Mesenchymal stem cell (in vitro differentiated cells and primary cell): ENCODE results near the gene C3orf70.
A peak's percentile ranks its signal among the peaks of the same experiment; 100 is the strongest.

Experiments used
- DNase-seq: peaks from one replicate; pipeline ENCODE4 v3.0.0-alpha.2; 2013
- H2AFZ ChIP-seq: one replicate; pipeline ENCODE4 v1.6.1; 2013; ENCODE audit warnings: low read depth, mild to moderate bottlenecking, control low read depth, inconsistent platforms, low read length, moderate library complexity
- H2AK5ac ChIP-seq: 2 replicates; pipeline ENCODE4 v1.6.1; 2013; ENCODE audit warnings: low read length, moderate library complexity, mild to moderate bottlenecking, inconsistent platforms; ENCODE audit not compliant: severe bottlenecking
- H2BK120ac ChIP-seq: one replicate; pipeline ENCODE4 v1.6.1; 2013; ENCODE audit warnings: low read depth, mild to moderate bottlenecking, inconsistent platforms, low read length, moderate library complexity
- H2BK12ac ChIP-seq, 2 experiments: one replicate each; pipeline ENCODE4 v1.6.1; 2013; ENCODE audit warnings: inconsistent platforms in 2 of 2, low read length in 2 of 2, mild to moderate bottlenecking in 2 of 2, moderate library complexity in 2 of 2, control low read depth in 1 of 2
- H2BK15ac ChIP-seq: one replicate; pipeline ENCODE4 v1.6.1; 2013; ENCODE audit warnings: mild to moderate bottlenecking, low read depth, inconsistent platforms; ENCODE audit not compliant: poor library complexity, severe bottlenecking
- H2BK5ac ChIP-seq: 2 replicates; pipeline ENCODE4 v1.6.1; 2013; ENCODE audit warnings: low read depth, mild to moderate bottlenecking, low read length, control low read depth, inconsistent platforms; ENCODE audit not compliant: poor library complexity, severe bottlenecking
- H3K14ac ChIP-seq, 2 experiments: one replicate each; pipeline ENCODE4 v1.6.1; 2013; ENCODE audit warnings: inconsistent platforms in 2 of 2, low read length in 2 of 2, control low read depth in 1 of 2, mild to moderate bottlenecking in 1 of 2, moderate library complexity in 1 of 2
- H3K18ac ChIP-seq, 2 experiments: one replicate each; pipeline ENCODE4 v1.6.1; 2013; ENCODE audit warnings: inconsistent platforms in 2 of 2, low read length in 2 of 2, control low read depth in 1 of 2, low read depth in 1 of 2, mild to moderate bottlenecking in 1 of 2
- H3K23ac ChIP-seq, 2 experiments: one replicate each; pipeline ENCODE4 v1.6.1; 2013; ENCODE audit warnings: inconsistent platforms in 2 of 2, low read length in 2 of 2, mild to moderate bottlenecking in 2 of 2, moderate library complexity in 2 of 2, control low read depth in 1 of 2
- H3K27ac ChIP-seq: 2 replicates; pipeline ENCODE4 v1.5.1; 2013; ENCODE audit warnings: mild to moderate bottlenecking, moderate library complexity, low read length, control low read depth, inconsistent platforms; ENCODE audit not compliant: poor library complexity, severe bottlenecking
- H3K27me3 ChIP-seq, 2 experiments: 2 replicates each; pipeline versions ENCODE4 v1.6.1 to v1.7.0; 2013; ENCODE audit warnings: low read length in 2 of 2, mild to moderate bottlenecking in 2 of 2, moderate library complexity in 2 of 2, control low read depth in 1 of 2, inconsistent platforms in 1 of 2; ENCODE audit not compliant: control insufficient read depth in 1 of 2, insufficient read depth in 1 of 2
- H3K36me3 ChIP-seq, 2 experiments: 2 replicates each; pipeline versions ENCODE4 v1.6.1 to v1.7.0; 2013; ENCODE audit warnings: low read length in 2 of 2, control low read depth in 1 of 2, inconsistent platforms in 1 of 2, low read depth in 1 of 2, mild to moderate bottlenecking in 1 of 2; ENCODE audit not compliant: insufficient read depth in 2 of 2, control insufficient read depth in 1 of 2
- H3K4ac ChIP-seq, 2 experiments: one replicate each; pipeline ENCODE4 v1.6.1; 2013; ENCODE audit warnings: inconsistent platforms in 2 of 2, low read length in 2 of 2, mild to moderate bottlenecking in 2 of 2, moderate library complexity in 2 of 2, control low read depth in 1 of 2, low read depth in 1 of 2
- H3K4me1 ChIP-seq: 2 replicates; pipeline ENCODE4 v1.6.1; 2013; ENCODE audit warnings: low read depth, low read length, control low read depth; ENCODE audit not compliant: control insufficient read depth, insufficient read depth
- H3K4me2 ChIP-seq: 2 replicates; pipeline ENCODE4 v1.6.1; 2013; ENCODE audit warnings: low read length, mild to moderate bottlenecking, inconsistent platforms; ENCODE audit not compliant: poor library complexity, severe bottlenecking
- H3K4me3 ChIP-seq, 2 experiments: 2 replicates each; pipeline versions ENCODE4 v1.5.1 to v1.7.0; 2013; ENCODE audit warnings: low read length in 2 of 2, mild to moderate bottlenecking in 2 of 2, control low read depth in 1 of 2, low read depth in 1 of 2; ENCODE audit not compliant: insufficient read depth in 1 of 2
- H3K79me1 ChIP-seq: replicated peaks from 2 replicates; pipeline ENCODE4 v1.6.1; 2013; ENCODE audit warnings: mild to moderate bottlenecking, control low read depth, low read length, inconsistent platforms; ENCODE audit not compliant: poor library complexity, severe bottlenecking
- H3K9ac ChIP-seq: 2 replicates; pipeline ENCODE4 v1.7.0; 2013; ENCODE audit warnings: mild to moderate bottlenecking, low read length, moderate library complexity
- H3K9me3 ChIP-seq: 2 replicates; pipeline ENCODE4 v1.7.0; 2013; ENCODE audit warnings: mild to moderate bottlenecking, low read length; ENCODE audit not compliant: control insufficient read depth
- H4K8ac ChIP-seq: one replicate; pipeline ENCODE4 v1.6.1; 2013; ENCODE audit warnings: inconsistent platforms, mild to moderate bottlenecking, low read length, moderate library complexity
- H4K91ac ChIP-seq: one replicate; pipeline ENCODE4 v1.6.1; 2013; ENCODE audit warnings: mild to moderate bottlenecking, low read length, inconsistent platforms
- WGBS: methylation state at CpG from one replicate; pipeline ENCODE4 v1.1.7; 2013; ENCODE audit warnings: mixed read lengths; 5-methylcytosine and 5-hydroxymethylcytosine counted together

C3orf70 gene

DNA sequence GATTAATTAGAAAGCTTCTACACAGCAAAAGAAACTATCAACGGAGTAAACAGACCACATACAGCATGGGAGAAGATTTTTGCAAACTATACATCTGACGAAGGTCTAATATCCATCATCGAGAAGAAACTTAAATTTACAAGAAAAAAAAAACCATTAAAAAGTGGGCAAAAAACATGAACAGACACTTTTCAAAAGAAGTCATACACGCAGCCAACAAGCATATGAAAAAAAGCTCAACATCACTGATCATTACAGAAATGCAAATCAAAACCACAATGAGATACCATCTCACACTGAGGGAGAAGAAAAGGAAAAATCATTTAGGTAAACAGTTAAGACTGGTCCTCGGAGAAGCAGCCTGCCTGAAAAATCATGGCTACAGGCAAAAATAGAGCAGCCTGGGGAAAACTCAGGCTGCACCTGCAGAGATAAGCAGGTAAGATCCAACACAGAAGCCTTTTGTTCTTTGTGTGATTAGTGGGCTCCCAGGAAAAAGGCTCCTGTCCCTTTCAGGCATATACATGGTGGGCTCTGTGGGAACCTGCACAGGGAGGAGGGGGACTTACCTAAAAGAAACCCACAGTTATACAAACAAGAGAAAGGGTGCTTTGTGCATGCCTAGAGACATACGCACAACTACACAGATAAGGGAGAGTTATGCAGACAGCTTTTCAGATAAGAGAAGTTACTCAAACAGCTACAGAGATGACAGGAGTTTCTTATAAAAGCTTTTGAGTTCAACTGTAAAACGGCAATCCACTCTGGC lies 49.3 kb downstream of the C3orf70 start:
- WGBS = 84% methylated on average over 5 of the region's 7 CpGs
- Histone ChIP-seq H3K27me3 (no peaks in the 10 kb centered on the region), H3K79me1 (no peaks in the 10 kb centered on the region), H2AFZ (no peak overlapping the region), H3K14ac (no peak overlapping the region), H4K8ac (no peak overlapping the region), H2BK5ac (no peak overlapping the region), H3K27ac (no peak overlapping the region), H3K9ac (no peak overlapping the region), H3K36me3 (no peaks in the 10 kb centered on the region), H2BK15ac (no peak overlapping the region), H3K4ac (no peak overlapping the region), H3K18ac (no peak overlapping the region), H3K4me1 (no peaks in the 10 kb centered on the region), H3K23ac (no peak overlapping the region), H3K4me3 (no peak overlapping the region), H4K91ac (no peak overlapping the region), H3K9me3 (peaks cover 11% of the 10 kb centered on the region), H2BK120ac (no peak overlapping the region), H3K4me2 (no peak overlapping the region), H2BK12ac (no peak overlapping the region), H2AK5ac (no peak overlapping the region)
- no peak for DNase-seq

DNA sequence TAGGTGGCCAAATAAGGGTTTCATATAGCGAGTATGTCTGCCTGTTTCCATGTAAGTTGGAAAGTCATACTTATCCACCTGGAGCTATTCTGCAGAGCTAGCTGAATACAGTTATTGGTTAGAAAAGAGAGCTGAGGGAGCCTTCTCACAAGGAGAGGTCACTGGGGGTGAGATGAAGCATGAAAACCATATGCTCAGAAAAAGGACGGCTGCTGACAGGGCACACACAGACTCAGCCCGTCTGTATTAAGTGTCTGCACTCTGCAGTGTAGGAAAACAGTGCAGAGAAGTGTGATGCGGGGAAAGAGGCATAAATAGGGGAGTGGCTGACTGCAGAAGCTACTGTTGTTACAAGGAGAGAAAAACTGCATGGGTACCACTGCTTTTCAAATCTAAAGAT lies 58.2 kb downstream of the C3orf70 start:
- H3K27ac ChIP-seq = no peak overlapping the region
- WGBS = 65% methylated on average over 4 of the region's 4 CpGs
- H2BK15ac ChIP-seq = no peak overlapping the region
- no peak overlapping the region for H2AK5ac ChIP-seq
- no peak overlapping the region for H3K14ac ChIP-seq
- H3K9ac ChIP-seq = no peak overlapping the region
- H2BK5ac ChIP-seq = no peak overlapping the region
- no peak overlapping the region for H2BK120ac ChIP-seq
- H4K91ac ChIP-seq = no peak overlapping the region
- H3K36me3 ChIP-seq = no peaks in the 10 kb centered on the region
- H2BK12ac ChIP-seq = no peak overlapping the region
- H3K4me2 ChIP-seq = no peak overlapping the region
- no peak overlapping the region for H3K23ac ChIP-seq
- no peak overlapping the region for H3K4ac ChIP-seq
- H4K8ac ChIP-seq = no peak overlapping the region
- DNase-seq = no peak
- no peaks in the 10 kb centered on the region for H3K9me3 ChIP-seq
- H2AFZ ChIP-seq = peak overlapping the region; percentile 44
- H3K27me3 ChIP-seq = no peaks in the 10 kb centered on the region
- no peak overlapping the region for H3K4me3 ChIP-seq
- no peaks in the 10 kb centered on the region for H3K79me1 ChIP-seq
- peaks cover 2% of the 10 kb centered on the region for H3K4me1 ChIP-seq
- H3K18ac ChIP-seq = no peak overlapping the region

DNA sequence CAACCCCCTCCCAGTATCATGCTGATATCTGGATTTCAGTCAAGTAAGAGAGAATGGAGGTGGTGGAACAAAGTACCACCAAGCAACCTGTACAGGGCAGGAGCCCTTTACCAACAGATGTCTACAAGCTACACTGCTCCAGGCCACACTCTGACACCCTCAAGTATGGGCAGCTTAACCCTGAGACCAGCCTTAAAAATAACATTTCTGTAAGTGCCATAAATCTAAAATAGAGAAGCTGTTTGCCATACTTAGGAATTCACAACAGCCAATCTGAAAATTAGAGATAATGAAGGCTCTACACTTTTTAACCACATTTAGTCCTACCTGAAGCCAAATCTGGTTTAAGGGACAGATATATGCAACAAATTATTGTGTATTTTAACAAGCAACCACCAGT lies 59.7 kb downstream of the C3orf70 start:
- Histone ChIP-seq H2BK12ac (no peak overlapping the region), H3K18ac (no peak overlapping the region), H3K4me2 (no peak overlapping the region), H2AK5ac (no peak overlapping the region), H2BK15ac (no peak overlapping the region), H2BK5ac (no peak overlapping the region), H3K9ac (no peak overlapping the region), H3K27me3 (no peaks in the 10 kb centered on the region), H3K9me3 (no peaks in the 10 kb centered on the region), H3K4me3 (no peak overlapping the region), H3K36me3 (no peaks in the 10 kb centered on the region), H3K14ac (no peak overlapping the region), H3K79me1 (no peaks in the 10 kb centered on the region), H4K8ac (no peak overlapping the region), H3K4ac (no peak overlapping the region), H4K91ac (no peak overlapping the region), H3K4me1 (peaks cover 2% of the 10 kb centered on the region), H2AFZ (no peak overlapping the region), H3K27ac (no peak overlapping the region), H2BK120ac (no peak overlapping the region), H3K23ac (no peak overlapping the region)
- no peak for DNase-seq

DNA sequence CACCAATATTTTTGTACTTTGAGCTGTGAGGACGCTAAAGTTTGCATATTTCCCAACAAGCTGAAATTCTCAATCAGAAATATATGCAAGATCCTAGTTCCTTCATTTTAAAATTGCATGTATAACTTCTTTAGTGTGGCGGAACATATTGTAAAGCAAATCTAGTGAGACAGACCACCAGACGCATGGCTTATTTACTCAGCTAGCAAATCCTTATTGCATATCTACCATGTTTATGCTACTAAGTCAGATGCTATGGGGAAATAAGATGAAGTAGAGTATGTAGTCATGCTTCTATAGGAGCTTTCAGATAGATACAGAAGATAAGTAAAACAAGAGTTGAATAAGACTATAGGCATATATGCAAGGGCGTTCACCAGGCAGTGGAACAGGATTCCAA lies 62.0 kb downstream of the C3orf70 start:
- Histone ChIP-seq H3K4me1 (peaks cover 2% of the 10 kb centered on the region), H4K91ac (no peak overlapping the region), H3K36me3 (no peaks in the 10 kb centered on the region), H4K8ac (no peak overlapping the region), H3K27ac (no peak overlapping the region), H3K4me2 (no peak overlapping the region), H3K9me3 (no peaks in the 10 kb centered on the region), H3K18ac (no peak overlapping the region), H3K9ac (no peak overlapping the region), H2BK120ac (no peak overlapping the region), H2BK12ac (no peak overlapping the region), H2AFZ (no peak overlapping the region), H3K4me3 (no peak overlapping the region), H3K23ac (no peak overlapping the region), H2AK5ac (no peak overlapping the region), H2BK5ac (no peak overlapping the region), H2BK15ac (no peak overlapping the region), H3K27me3 (no peaks in the 10 kb centered on the region), H3K4ac (no peak overlapping the region), H3K14ac (no peak overlapping the region), H3K79me1 (no peaks in the 10 kb centered on the region)
- no peak for DNase-seq
- WGBS = 97% methylated on average over 4 of the region's 4 CpGs
